DOHH2 (cell line): ENCODE results near the gene KSR1.
"Not testable (repeated sequence)": the region's sequence is repeated elsewhere in the genome, so short reads cannot be mapped to it uniquely, and the experiment has no call there.

Experiments used
- H3F3A ChIP-seq: fragments of 200-600 bp; sonication (generic), shearing (Covaris generic); 2 replicates; pipeline ENCODE4 v1.6.0; 2016; ENCODE audit warnings: antibody characterized with exemption, mild to moderate bottlenecking; ENCODE audit not compliant: control insufficient read depth, insufficient read depth
- H3K27ac ChIP-seq: fragments of 200-600 bp; sonication (generic); 2 replicates; pipeline ENCODE4 v1.5.1; 2014; ENCODE audit warnings: low read depth, mild to moderate bottlenecking, low read length, moderate library complexity
- H3K27me3 ChIP-seq: fragments of 200-600 bp; sonication (generic); 2 replicates; pipeline ENCODE4 v1.6.1; 2014; ENCODE audit warnings: mild to moderate bottlenecking, low read length, mixed read lengths; ENCODE audit not compliant: control insufficient read depth
- H3K36me3 ChIP-seq: fragments of 200-600 bp; sonication (generic); 2 replicates; pipeline ENCODE4 v1.6.1; 2014; ENCODE audit warnings: mild to moderate bottlenecking, low read length, moderate library complexity, mixed read lengths; ENCODE audit not compliant: control insufficient read depth
- H3K4me1 ChIP-seq: fragments of 200-600 bp; sonication (generic); 2 replicates; pipeline ENCODE4 v1.6.1; 2014; ENCODE audit warnings: mild to moderate bottlenecking, low read length, mixed read lengths; ENCODE audit not compliant: control insufficient read depth
- H3K4me2 ChIP-seq: fragments of 200-600 bp; sonication (generic); 2 replicates; pipeline ENCODE4 v1.6.0; 2014; ENCODE audit warnings: mild to moderate bottlenecking, low read length, moderate library complexity
- H3K4me3 ChIP-seq: fragments of 200-600 bp; sonication (generic); 2 replicates; pipeline ENCODE4 v1.5.1; 2014; ENCODE audit warnings: mild to moderate bottlenecking, low read length, mixed read lengths
- H3K79me2 ChIP-seq: fragments of 200-600 bp; sonication (generic); 2 replicates; pipeline ENCODE4 v1.6.1; 2014; ENCODE audit warnings: mild to moderate bottlenecking, low read length, mixed read lengths; ENCODE audit not compliant: control insufficient read depth
- H3K9me2 ChIP-seq: fragments of 200-600 bp; sonication (generic); replicated peaks from 2 replicates; pipeline ENCODE4 v1.6.1; 2014; ENCODE audit warnings: mild to moderate bottlenecking, low read length, mixed read lengths; ENCODE audit not compliant: control insufficient read depth
- H3K9me3 ChIP-seq: fragments of 200-600 bp; sonication (generic); 2 replicates; pipeline ENCODE4 v1.6.1; 2014; ENCODE audit warnings: antibody characterized with exemption, low read length, mixed read lengths; ENCODE audit not compliant: control insufficient read depth, insufficient read depth
- H4K20me1 ChIP-seq: fragments of 200-600 bp; sonication (generic); 2 replicates; pipeline ENCODE4 v1.6.0; 2014; ENCODE audit warnings: low read depth, mild to moderate bottlenecking, antibody characterized with exemption, low read length, moderate library complexity; ENCODE audit not compliant: control insufficient read depth, insufficient read depth
- EZH2phosphoT487 ChIP-seq: fragments of 200-600 bp; sonication (generic); IDR thresholded peaks from 2 replicates; pipeline ENCODE4 v1.6.1; 2017; ENCODE audit warnings: borderline replicate concordance, mild to moderate bottlenecking, antibody characterized with exemption, low read length, moderate library complexity, mixed read lengths
- TF ChIP-seq, protein P1 (sequence below): fragments of 200-600 bp; sonication (generic); IDR thresholded peaks from one replicate; pipeline ENCODE4 v1.5.1; 2014; ENCODE audit warnings: antibody characterized with exemption, mild to moderate bottlenecking, low read depth, low read length; ENCODE audit not compliant: poor library complexity, severe bottlenecking

Gene KSR1

GRCh38 chr17:27424516-27424915 is 31.7 kb upstream of the KSR1 start:
- H3K4me2 ChIP-seq: no peak overlapping the region
- no peaks in the 10 kb centered on the region for H3K36me3 ChIP-seq
- no peaks in the 10 kb centered on the region for H3F3A ChIP-seq
- no peaks in the 10 kb centered on the region for H3K4me1 ChIP-seq
- H3K79me2 ChIP-seq: no peaks in the 10 kb centered on the region
- H3K27me3 ChIP-seq: no peaks in the 10 kb centered on the region
- H3K4me3 ChIP-seq: no peak overlapping the region
- no peaks in the 10 kb centered on the region for H3K9me2 ChIP-seq
- no peak for TF ChIP-seq EZH2phosphoT487
- TF ChIP-seq, protein P1, sequence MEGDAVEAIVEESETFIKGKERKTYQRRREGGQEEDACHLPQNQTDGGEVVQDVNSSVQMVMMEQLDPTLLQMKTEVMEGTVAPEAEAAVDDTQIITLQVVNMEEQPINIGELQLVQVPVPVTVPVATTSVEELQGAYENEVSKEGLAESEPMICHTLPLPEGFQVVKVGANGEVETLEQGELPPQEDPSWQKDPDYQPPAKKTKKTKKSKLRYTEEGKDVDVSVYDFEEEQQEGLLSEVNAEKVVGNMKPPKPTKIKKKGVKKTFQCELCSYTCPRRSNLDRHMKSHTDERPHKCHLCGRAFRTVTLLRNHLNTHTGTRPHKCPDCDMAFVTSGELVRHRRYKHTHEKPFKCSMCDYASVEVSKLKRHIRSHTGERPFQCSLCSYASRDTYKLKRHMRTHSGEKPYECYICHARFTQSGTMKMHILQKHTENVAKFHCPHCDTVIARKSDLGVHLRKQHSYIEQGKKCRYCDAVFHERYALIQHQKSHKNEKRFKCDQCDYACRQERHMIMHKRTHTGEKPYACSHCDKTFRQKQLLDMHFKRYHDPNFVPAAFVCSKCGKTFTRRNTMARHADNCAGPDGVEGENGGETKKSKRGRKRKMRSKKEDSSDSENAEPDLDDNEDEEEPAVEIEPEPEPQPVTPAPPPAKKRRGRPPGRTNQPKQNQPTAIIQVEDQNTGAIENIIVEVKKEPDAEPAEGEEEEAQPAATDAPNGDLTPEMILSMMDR: no peak
- H3K27ac ChIP-seq: no peak overlapping the region
- no peaks in the 10 kb centered on the region for H4K20me1 ChIP-seq
- no peaks in the 10 kb centered on the region for H3K9me3 ChIP-seq

DNA sequence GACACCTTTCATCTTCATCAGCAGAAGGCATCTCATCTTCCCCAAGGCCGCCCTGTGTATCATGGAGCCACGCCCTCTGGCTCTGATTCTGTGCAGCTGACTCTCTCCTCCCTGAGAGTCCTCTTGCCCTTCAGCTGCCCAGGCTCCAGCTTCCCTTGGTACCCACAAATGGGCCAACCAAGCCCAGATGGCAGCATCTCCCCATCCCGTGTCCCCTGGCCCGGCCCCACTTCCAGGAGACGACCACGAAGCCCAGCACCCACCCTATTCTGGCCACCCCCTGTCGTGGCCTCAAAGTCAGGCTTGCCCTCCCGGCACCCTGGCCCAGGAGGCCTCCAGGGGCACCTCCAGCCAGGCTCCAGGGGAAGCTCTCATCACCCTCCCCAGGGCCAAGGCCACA is 31.3 kb upstream of the KSR1 start:
- Histone ChIP-seq H3K36me3 (no peaks in the 10 kb centered on the region), H3K27ac (no peak overlapping the region), H3K4me2 (no peak overlapping the region), H3K27me3 (no peaks in the 10 kb centered on the region), H4K20me1 (no peaks in the 10 kb centered on the region), H3K4me3 (no peak overlapping the region), H3F3A (no peaks in the 10 kb centered on the region), H3K79me2 (no peaks in the 10 kb centered on the region), H3K4me1 (no peaks in the 10 kb centered on the region), H3K9me3 (no peaks in the 10 kb centered on the region), H3K9me2 (no peaks in the 10 kb centered on the region)
- TF ChIP-seq, protein P1: no peak
- no peak for TF ChIP-seq EZH2phosphoT487

- not testable (repeated sequence) for H3K4me1 ChIP-seq, H3K4me2 ChIP-seq, H4K20me1 ChIP-seq, H3F3A ChIP-seq, H3K27me3 ChIP-seq, H3K4me3 ChIP-seq, H3K9me3 ChIP-seq, H3K79me2 ChIP-seq, H3K36me3 ChIP-seq, H3K27ac ChIP-seq, H3K9me2 ChIP-seq
These were observed 30.7 kb upstream of the KSR1 start for GRCh38 chr17:27425571-27425970.

- Histone ChIP-seq H3K27me3 (no peaks in the 10 kb centered on the region), H3K36me3 (no peaks in the 10 kb centered on the region)
These were observed 30.3 kb upstream of the KSR1 start for GRCh38 chr17:27425991-27426390.

DNA sequence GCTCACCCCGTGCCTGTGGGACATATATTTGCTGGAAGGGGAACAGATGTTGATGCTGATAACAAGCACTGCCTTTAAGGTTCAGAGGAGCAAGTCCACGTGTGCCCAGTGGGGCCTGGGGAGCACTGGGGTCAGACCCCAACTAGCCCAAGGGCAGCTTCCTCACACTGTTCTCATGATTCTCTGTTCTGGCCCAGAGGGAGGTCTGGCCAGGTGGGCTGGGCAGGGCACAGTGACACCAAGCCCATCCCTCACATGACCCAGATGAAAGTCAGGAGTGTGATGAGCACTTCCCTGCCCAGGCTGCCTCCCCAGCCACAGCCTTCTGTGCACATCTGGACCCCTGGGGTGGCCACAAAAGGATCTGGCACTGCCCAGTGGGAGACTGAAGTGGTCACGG is 29.8 kb upstream of the KSR1 start:
- H3K4me3 ChIP-seq, H3K27ac ChIP-seq, H3K4me1 ChIP-seq, H3K27me3 ChIP-seq, H3K9me3 ChIP-seq, H3K79me2 ChIP-seq, H4K20me1 ChIP-seq, H3K36me3 ChIP-seq, H3K9me2 ChIP-seq, H3K4me2 ChIP-seq, H3F3A ChIP-seq: not testable (repeated sequence)

More at GRCh38 chr17:27425991-27426390, 30.3 kb upstream of the KSR1 start:
- H3K9me2 ChIP-seq: no peaks in the 10 kb centered on the region
- H3K79me2 ChIP-seq: no peaks in the 10 kb centered on the region
- H3K4me3 ChIP-seq: no peak overlapping the region
- H3F3A ChIP-seq: no peaks in the 10 kb centered on the region
- TF ChIP-seq, protein P1: no peak
- TF ChIP-seq EZH2phosphoT487: no peak
- H4K20me1 ChIP-seq: no peaks in the 10 kb centered on the region
- H3K27ac ChIP-seq: no peak overlapping the region
- H3K4me2 ChIP-seq: no peak overlapping the region
- H3K4me1 ChIP-seq: no peaks in the 10 kb centered on the region
- H3K9me3 ChIP-seq: no peaks in the 10 kb centered on the region

- H3F3A ChIP-seq, H3K79me2 ChIP-seq, H3K36me3 ChIP-seq, H3K27ac ChIP-seq, H3K4me2 ChIP-seq, H3K4me3 ChIP-seq, H3K27me3 ChIP-seq, H3K4me1 ChIP-seq, H3K9me2 ChIP-seq, H4K20me1 ChIP-seq, H3K9me3 ChIP-seq: not testable (repeated sequence)
These were observed 28.9 kb upstream of the KSR1 start for GRCh38 chr17:27427166-27427862.
